Endothelial cell (in vitro differentiated cells): Measurements from ENCODE around the gene CYP4B1. TPM values are rescaled to one million over a fixed set of nuclear protein-coding genes. Genes with fewer than 3 reads are reported as not detected.
"Not testable (repeated sequence)": the region's sequence is repeated elsewhere in the genome, so short reads cannot be mapped to it uniquely, and the experiment has no call there.

Experiments
- DNase-seq: peaks from one replicate; pipeline ENCODE4 v3.0.0; 2021; ENCODE audit warnings: low spot score
- H3K27ac Mint-ChIP-seq: one replicate; pipeline ENCODE4 v1.8.0; 2021; ENCODE audit warnings: mixed read lengths, inconsistent platforms; ENCODE audit not compliant: unreplicated experiment
- H3K27me3 Mint-ChIP-seq: one replicate; pipeline ENCODE4 v1.8.0; 2021; ENCODE audit warnings: mild to moderate bottlenecking, moderate library complexity, mixed read lengths, inconsistent platforms; ENCODE audit not compliant: unreplicated experiment
- H3K36me3 Mint-ChIP-seq: one replicate; pipeline ENCODE4 v1.8.0; 2021; ENCODE audit warnings: mild to moderate bottlenecking, low read depth, mixed read lengths, inconsistent platforms; ENCODE audit not compliant: unreplicated experiment
- H3K4me1 Mint-ChIP-seq: one replicate; pipeline ENCODE4 v1.8.0; 2021; ENCODE audit warnings: mild to moderate bottlenecking, mixed read lengths, inconsistent platforms; ENCODE audit not compliant: unreplicated experiment
- H3K4me3 Mint-ChIP-seq: one replicate; pipeline ENCODE4 v1.8.0; 2021; ENCODE audit warnings: mild to moderate bottlenecking, mixed read lengths, inconsistent platforms; ENCODE audit not compliant: unreplicated experiment
- H3K9me3 Mint-ChIP-seq: one replicate; pipeline ENCODE4 v1.8.0; 2021; ENCODE audit warnings: mixed read lengths, inconsistent platforms; ENCODE audit not compliant: unreplicated experiment
- CTCF ChIP-seq: fragments of 200-600 bp; sonication (generic); IDR thresholded peaks from one replicate; pipeline ENCODE4 v1.5.0; 2021; ENCODE audit warnings: antibody characterized with exemption; ENCODE audit not compliant: unreplicated experiment
- long read RNA-seq: library from polyadenylated mRNA; unstranded; transcript quantifications from one replicate; pipeline ENCODE4 v2.0.0, GENCODE V29; 2020; ENCODE audit not compliant: unreplicated experiment
- total RNA-seq: library from RNA; stranded (reverse); fragmentation: NEBNext Ultra II Directional; extraction: Animal tissue kit (Norgen Biotek cat#: 25700); gene quantifications from one replicate; pipeline ENCODE4 v1.2.1, GENCODE V29; 2021; ENCODE audit not compliant: unreplicated experiment

The CYP4B1 gene
- not detected for total RNA-seq
- long read RNA-seq: 0 reads

DNA sequence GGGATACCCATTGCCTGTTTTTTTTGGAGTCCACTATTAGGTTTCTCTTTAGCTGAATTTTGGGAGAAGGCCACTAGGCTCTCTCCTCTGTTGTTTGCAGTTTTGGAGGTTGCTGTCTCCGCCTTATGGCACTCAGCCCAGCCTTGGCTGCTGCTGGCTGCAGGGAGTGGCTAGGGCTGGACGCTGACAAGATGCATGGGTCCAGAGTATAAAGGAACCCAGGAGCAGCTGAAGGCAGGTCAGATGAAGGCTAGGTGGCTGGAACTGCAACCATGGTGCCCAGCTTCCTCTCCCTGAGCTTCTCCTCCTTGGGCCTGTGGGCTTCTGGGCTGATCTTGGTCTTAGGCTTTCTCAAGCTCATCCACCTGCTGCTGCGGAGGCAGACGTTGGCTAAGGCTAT lies at the start of gene CYP4B1:
Gene CYP4B1, plus strand, starts transcription at position 237 of the 400 bp plus-strand sequence. Its CDS starts 36 bp downstream, at position 273.
- Mint-ChIP-seq H3K4me3 (no peak within 1 kb of the TSS), H3K27ac (no peak within 1 kb of the TSS), H3K9me3 (no peaks in the 10 kb centered on the region), H3K36me3 (no peaks in the 10 kb centered on the region), H3K27me3 (peaks cover 1% of the 10 kb centered on the region), H3K4me1 (no peaks in the 10 kb centered on the region)
- no peak for TF ChIP-seq CTCF
- no peak for DNase-seq

GRCh38 chr1:46749404-46749803 lies 49.4 kb upstream of the CYP4B1 start:
- H3K27me3 Mint-ChIP-seq: no peaks in the 10 kb centered on the region
- no peak for TF ChIP-seq CTCF
- no peaks in the 10 kb centered on the region for H3K36me3 Mint-ChIP-seq
- no peak overlapping the region for H3K4me3 Mint-ChIP-seq
- DNase-seq: no peak
- H3K9me3 Mint-ChIP-seq: no peaks in the 10 kb centered on the region
- peaks cover under 1% of the 10 kb centered on the region for H3K4me1 Mint-ChIP-seq
- H3K27ac Mint-ChIP-seq: no peak overlapping the region

GRCh38 chr1:46749921-46750404 lies 48.9 kb upstream of the CYP4B1 start:
- no peaks in the 10 kb centered on the region for H3K27me3 Mint-ChIP-seq
- no peak overlapping the region for H3K4me3 Mint-ChIP-seq
- DNase-seq: no peak
- H3K4me1 Mint-ChIP-seq: peaks cover 6% of the 10 kb centered on the region
- H3K27ac Mint-ChIP-seq: no peak overlapping the region
- no peaks in the 10 kb centered on the region for H3K9me3 Mint-ChIP-seq
- H3K36me3 Mint-ChIP-seq: no peaks in the 10 kb centered on the region
- TF ChIP-seq CTCF: no peak

GRCh38 chr1:46753985-46754384 lies 44.9 kb upstream of the CYP4B1 start:
- H3K27me3 Mint-ChIP-seq: peaks cover 5% of the 10 kb centered on the region
- no peak overlapping the region for H3K4me3 Mint-ChIP-seq
- no peaks in the 10 kb centered on the region for H3K36me3 Mint-ChIP-seq
- peaks cover 6% of the 10 kb centered on the region for H3K4me1 Mint-ChIP-seq
- no peaks in the 10 kb centered on the region for H3K9me3 Mint-ChIP-seq
- TF ChIP-seq CTCF: no peak
- H3K27ac Mint-ChIP-seq: no peak overlapping the region
- DNase-seq: no peak

DNA sequence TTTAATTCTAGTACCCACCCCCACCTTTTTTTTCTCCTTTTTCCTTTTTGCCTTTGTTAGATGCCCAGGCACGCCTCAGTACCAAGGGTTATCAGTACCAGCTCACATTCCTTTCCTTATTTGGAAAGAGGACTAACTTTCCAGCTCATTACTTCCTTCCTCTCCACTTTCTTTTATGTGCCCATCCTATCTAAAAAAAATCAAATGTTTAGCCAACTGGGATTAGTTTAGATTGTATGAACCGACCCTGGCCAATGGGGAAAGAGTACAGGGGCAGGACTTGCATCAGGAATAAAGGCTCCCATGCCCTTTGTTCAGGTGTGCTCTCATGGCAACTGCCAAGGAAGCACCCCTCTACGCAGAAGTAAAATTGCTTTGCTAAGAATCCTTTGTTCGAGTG lies 44.1 kb upstream of the CYP4B1 start:
- DNase-seq, H3K27me3 Mint-ChIP-seq, H3K27ac Mint-ChIP-seq, H3K4me1 Mint-ChIP-seq, H3K4me3 Mint-ChIP-seq, H3K9me3 Mint-ChIP-seq, H3K36me3 Mint-ChIP-seq: not testable (repeated sequence)
